ENCODE data around the gene SPATA31E1.
"Not testable (repeated sequence)": the region's sequence is repeated elsewhere in the genome, so short reads cannot be mapped to it uniquely, and the experiment has no call there.

Gene SPATA31E1

DNA sequence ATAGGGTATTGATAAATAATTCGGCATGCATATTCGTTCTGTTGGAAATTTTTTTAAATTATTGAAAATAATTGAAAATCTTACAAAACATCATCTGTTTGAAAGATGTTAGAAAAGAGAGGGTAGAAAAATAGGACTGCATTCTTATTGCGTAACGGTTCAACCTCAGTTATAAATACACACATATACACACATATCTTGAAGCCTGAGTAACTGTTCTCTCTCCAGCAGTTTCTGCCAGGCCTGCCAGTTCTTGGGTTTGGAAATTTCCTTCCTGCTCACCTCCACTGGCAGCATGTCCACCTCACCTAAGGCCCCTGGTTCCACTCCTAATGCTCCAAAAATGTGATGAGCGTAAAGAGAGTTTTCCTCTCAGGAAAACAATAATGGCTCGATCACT, 9.1 kb downstream of the SPATA31E1 start:
- Mint-ChIP-seq H3K27ac (no peak overlapping the region), H3K4me3 (no peak overlapping the region), H3K36me3 (ENCODE audit: low read depth) (no peaks in the 10 kb centered on the region), H3K4me1 (no peaks in the 10 kb centered on the region), H3K27me3 (ENCODE audit: low read depth) (no peaks in the 10 kb centered on the region), H3K9me3 (peaks cover 6% of the 10 kb centered on the region)
- TF ChIP-seq, protein P1, sequence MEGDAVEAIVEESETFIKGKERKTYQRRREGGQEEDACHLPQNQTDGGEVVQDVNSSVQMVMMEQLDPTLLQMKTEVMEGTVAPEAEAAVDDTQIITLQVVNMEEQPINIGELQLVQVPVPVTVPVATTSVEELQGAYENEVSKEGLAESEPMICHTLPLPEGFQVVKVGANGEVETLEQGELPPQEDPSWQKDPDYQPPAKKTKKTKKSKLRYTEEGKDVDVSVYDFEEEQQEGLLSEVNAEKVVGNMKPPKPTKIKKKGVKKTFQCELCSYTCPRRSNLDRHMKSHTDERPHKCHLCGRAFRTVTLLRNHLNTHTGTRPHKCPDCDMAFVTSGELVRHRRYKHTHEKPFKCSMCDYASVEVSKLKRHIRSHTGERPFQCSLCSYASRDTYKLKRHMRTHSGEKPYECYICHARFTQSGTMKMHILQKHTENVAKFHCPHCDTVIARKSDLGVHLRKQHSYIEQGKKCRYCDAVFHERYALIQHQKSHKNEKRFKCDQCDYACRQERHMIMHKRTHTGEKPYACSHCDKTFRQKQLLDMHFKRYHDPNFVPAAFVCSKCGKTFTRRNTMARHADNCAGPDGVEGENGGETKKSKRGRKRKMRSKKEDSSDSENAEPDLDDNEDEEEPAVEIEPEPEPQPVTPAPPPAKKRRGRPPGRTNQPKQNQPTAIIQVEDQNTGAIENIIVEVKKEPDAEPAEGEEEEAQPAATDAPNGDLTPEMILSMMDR (IDR thresholded peaks at IDR 0.05; ENCODE audit: unreplicated experiment in 3 of 3), result no peak

DNA sequence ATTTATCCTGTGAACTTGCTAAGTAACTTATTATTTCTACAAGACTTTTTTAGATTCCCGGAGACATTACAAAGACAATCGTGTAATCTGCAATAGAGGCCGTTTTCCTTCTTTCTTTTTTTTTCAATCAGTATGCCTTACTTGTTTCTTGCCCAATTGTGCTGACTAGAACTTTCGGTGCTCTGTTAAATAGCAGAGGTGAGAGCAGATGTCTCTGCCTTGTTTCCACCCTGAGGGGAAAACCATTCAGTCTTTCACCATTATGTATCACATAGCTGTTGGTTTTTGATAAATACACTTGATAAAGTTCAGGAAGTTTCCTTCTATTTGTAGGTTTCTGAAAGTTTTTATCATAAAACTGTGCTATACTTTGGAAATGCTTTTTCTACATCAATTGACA, 10.3 kb downstream of the SPATA31E1 start:
- Mint-ChIP-seq H3K4me3 (no peak overlapping the region), H3K36me3 (ENCODE audit: low read depth) (no peaks in the 10 kb centered on the region), H3K4me1 (no peaks in the 10 kb centered on the region), H3K27me3 (ENCODE audit: low read depth) (peaks cover 3% of the 10 kb centered on the region), H3K27ac (no peak overlapping the region), H3K9me3 (peaks cover 9% of the 10 kb centered on the region)
- TF ChIP-seq, protein P1 (IDR thresholded peaks at IDR 0.05; ENCODE audit: unreplicated experiment in 3 of 3), result no peak

DNA sequence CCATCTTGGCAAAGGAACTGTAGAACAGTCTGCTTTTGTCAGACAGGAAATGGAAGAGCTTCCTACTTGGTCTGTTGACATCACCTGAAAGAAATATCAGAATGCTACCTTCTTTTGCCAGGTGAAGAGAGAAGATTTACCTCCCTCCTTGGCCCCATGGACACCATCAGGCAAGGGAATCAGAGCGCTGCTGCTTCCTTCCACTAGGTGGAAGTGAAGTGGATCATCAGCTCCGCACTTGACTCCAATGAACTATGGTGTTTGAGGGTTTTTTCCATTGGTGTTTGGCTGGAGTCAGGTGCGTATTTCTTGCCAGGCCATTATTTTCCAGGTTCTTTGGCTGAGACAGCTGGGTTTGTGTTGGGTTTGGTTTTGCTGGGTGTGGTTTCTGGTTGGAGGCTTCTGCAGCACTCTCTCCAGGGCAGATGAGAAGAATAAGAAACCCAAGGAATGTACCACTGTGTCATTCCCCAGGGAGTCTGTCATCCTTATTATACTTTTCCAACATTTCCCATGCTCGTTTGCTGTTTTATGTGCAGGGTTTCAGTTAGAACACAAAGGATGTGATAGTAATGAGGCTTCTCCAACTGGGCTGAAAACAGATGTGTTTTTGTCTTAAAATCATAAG, 12.4 kb downstream of the SPATA31E1 start:
- H3K27ac Mint-ChIP-seq, result no peak overlapping the region
- H3K4me3 Mint-ChIP-seq, result no peak overlapping the region
- H3K36me3 Mint-ChIP-seq (ENCODE audit: low read depth), result no peaks in the 10 kb centered on the region
- peaks cover 13% of the 10 kb centered on the region for H3K9me3 Mint-ChIP-seq
- TF ChIP-seq, protein P1 (IDR thresholded peaks at IDR 0.05; ENCODE audit: unreplicated experiment in 3 of 3), result no peak
- no peaks in the 10 kb centered on the region for H3K4me1 Mint-ChIP-seq
- peaks cover 4% of the 10 kb centered on the region for H3K27me3 Mint-ChIP-seq (ENCODE audit: low read depth)

DNA sequence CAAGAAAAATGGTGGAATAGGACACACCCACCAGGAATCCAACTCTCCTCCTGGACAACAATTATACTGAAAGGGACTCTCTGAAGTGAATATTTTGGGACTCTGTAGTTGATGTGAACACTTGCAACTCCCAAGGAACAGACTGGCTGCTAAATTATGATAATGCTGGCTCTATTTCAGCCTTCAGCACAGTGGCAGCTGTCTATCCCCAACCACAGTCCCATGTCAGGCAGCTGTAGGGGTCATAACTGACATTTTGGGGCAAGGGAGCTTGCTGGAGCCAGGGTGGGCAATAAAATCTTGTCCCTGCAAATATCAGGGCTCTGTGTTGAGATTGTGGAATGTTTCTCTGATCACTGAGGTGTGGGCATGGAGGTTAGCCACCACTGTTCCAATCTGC, 14.2 kb downstream of the SPATA31E1 start:
- H3K9me3 Mint-ChIP-seq, result peaks cover 20% of the 10 kb centered on the region
- peaks cover 4% of the 10 kb centered on the region for H3K27me3 Mint-ChIP-seq (ENCODE audit: low read depth)
- H3K4me3 Mint-ChIP-seq, result no peak overlapping the region
- H3K4me1 Mint-ChIP-seq, result no peaks in the 10 kb centered on the region
- no peak overlapping the region for H3K27ac Mint-ChIP-seq
- peaks cover 4% of the 10 kb centered on the region for H3K36me3 Mint-ChIP-seq (ENCODE audit: low read depth)
- TF ChIP-seq, protein P1 (IDR thresholded peaks at IDR 0.05; ENCODE audit: unreplicated experiment in 3 of 3), result no peak

DNA sequence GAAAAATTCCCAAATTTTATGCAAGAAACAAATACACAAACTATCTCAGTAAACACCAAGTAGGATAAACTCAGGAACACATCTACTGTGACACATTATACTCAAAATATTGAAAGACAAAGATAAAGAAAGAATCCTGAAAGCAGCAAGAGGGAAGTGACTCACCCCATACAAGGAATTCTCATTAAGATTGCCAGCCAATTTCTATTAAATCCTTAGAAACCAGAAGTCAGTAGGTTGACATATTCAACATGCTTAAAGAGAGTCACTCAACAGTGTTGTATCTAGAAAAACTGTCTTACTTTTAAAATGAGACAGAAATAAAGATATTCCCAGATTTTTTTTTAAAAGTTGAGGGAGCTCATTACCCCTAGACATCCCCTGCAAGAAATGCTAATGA, 15.5 kb downstream of the SPATA31E1 start:
- Mint-ChIP-seq H3K4me3 (no peak overlapping the region), H3K27me3 (ENCODE audit: low read depth) (peaks cover 4% of the 10 kb centered on the region), H3K27ac (no peak overlapping the region), H3K9me3 (peaks cover 24% of the 10 kb centered on the region), H3K36me3 (ENCODE audit: low read depth) (peaks cover 6% of the 10 kb centered on the region), H3K4me1 (no peaks in the 10 kb centered on the region)
- TF ChIP-seq, protein P1 (IDR thresholded peaks at IDR 0.05; ENCODE audit: unreplicated experiment in 3 of 3), result no peak

DNA sequence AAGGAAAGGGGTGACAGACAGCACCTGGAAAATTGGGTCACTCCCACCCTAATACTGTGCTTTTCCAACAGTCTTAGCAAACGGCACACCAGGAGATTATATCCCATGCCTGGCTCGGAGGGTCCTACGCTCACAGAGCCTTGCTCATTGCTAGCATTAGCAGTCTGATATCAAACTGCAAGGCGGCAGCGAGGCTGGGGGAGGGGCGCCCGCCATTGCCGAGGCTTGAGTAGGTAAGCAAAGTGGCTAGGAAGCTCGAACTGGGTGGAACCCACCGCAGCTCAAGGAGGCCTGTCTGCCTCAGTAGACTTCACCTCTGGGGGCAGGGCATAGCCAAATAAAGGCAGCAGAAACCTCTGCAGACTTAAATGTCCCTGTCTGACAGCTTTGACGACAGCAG, 19.7 kb downstream of the SPATA31E1 start:
- H3K4me3 Mint-ChIP-seq; H3K36me3 Mint-ChIP-seq (ENCODE audit: low read depth); H3K27me3 Mint-ChIP-seq (ENCODE audit: low read depth); H3K27ac Mint-ChIP-seq; H3K4me1 Mint-ChIP-seq: not testable (repeated sequence)
- H3K9me3 Mint-ChIP-seq, result peaks cover 29% of the 10 kb centered on the region

Data from nephron (organoid).